A549 treated with AZD9567 at 1 μM for 4 hours (cell line): ENCODE results near the gene BNIP5. TPM values are rescaled to one million over a fixed set of nuclear protein-coding genes. Genes with fewer than 3 reads are reported as not detected.

ENCODE experiments used
- total RNA-seq: library from RNA; stranded (reverse); fragments of 200-300 nt; extraction: Qiagen RNA extraction; gene quantifications from 5 replicates; pipeline ENCODE4 v1.2.3, GENCODE V29; 2022; ENCODE audit not compliant: insufficient read depth

The BNIP5 gene
- total RNA-seq: 0.02 to 0.03 TPM (median 0.02 TPM) in 3 of 5 replicates, not detected in the others

DNA sequence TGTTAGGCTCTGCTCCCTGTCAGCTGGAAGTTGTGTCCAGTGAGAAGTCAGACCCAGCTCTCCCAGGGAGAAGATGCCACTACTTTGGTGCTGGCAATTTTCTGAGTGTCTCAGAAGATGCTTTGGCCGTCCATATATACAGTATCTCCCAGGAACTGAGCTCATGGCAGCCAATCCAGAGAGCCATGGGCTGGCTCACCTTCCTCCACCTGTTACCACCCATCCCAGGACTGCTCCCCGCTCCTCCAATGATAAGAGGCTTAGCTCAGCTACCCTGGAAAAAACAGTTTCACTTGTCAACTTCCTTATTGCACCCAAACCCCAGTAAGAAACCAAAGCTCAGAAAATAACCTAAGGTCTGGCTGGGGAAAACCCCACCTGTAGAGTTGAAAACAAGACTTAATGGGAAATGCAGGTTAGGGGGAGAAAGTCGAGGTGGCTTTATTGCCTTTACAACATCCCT is at the start of gene BNIP5:
Gene BNIP5, minus strand, starts transcription at position 110 of the 463 bp plus-strand sequence. CDS start 6,198 bp downstream, outside the sequence.

DNA sequence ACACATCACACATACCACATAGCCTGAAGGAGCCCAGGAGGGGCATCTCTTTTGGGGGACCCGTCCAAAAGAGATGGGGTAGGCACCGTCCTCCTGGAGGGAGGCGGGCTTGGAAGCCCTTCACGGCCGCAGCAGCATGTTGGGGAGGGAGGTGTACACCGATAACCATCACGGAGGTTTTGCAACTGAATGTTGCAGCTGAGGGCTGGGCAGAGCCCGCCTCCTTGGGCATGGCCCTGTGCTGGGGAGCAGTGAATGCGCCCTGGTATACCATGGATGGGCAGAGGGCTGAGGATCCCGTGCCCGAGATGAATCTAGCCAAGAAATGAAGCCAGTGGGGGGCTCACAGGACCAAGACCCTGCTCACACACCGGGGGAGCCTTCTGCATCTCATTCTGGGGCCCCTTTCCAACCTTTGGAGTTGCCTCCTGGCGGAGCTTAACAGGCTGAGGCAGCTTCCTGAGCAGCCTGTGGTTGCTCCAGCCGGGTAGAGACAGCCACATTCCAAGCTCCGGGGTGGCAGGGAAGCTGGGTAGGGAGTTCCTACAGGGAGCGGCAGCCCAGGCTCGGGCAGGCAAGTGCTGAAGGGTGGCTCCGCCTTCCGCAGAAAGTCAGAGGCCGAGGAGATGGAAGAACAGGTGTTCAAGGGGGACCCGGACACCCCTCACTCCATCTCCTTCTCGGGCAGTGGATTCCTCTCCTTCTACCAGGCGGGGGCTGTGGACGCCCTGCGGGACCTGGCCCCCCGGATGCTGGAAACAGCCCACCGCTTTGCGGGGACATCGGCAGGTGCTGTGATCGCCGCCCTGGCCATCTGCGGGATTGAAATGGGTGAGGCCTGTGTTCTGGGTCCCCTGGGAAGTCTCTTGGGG is 66.6 kb downstream of the BNIP5 start, which contains the start of gene PNPLA1:
Gene PNPLA1, plus strand, starts transcription at position 227 of the 872 bp plus-strand sequence. Its CDS starts 400 bp downstream, at position 627.

Other genes starting within 250 kb of the BNIP5 start
- gene MAPK13, start 206.4 kb downstream of the BNIP5 start, total RNA-seq: 0.72 to 0.97 TPM (median 0.84 TPM) in 5 replicates
- 8.3 to 10.4 TPM (median 10.0 TPM) in 5 replicates for gene BRPF3, start 140.1 kb downstream of the BNIP5 start, total RNA-seq
- gene PNPLA1, start 66.8 kb downstream of the BNIP5 start, total RNA-seq: 0.03 to 0.05 TPM in 2 of 5 replicates, not detected in the others
- gene ETV7, start 50.8 kb upstream of the BNIP5 start, total RNA-seq: 0.10 to 0.22 TPM (median 0.16 TPM) in 4 of 5 replicates, not detected in the other
- gene PXT1, start 106.0 kb upstream of the BNIP5 start, total RNA-seq: not detected in 5 replicates
- gene KCTD20, start 106.1 kb upstream of the BNIP5 start, total RNA-seq: 15.9 to 24.6 TPM (median 17.0 TPM) in 5 replicates
- gene STK38, start 210.6 kb upstream of the BNIP5 start, total RNA-seq: 14.7 to 17.2 TPM (median 15.5 TPM) in 5 replicates